ENCODE measurements around the gene PRDM15.

Gene PRDM15

GRCh38 chr21:41907496-41908258 lies 28.5 kb upstream of the PRDM15 start:
- no peaks in the 10 kb centered on the region for H3K27me3 ChIP-seq (ENCODE audit: control insufficient read depth in 1 of 2, insufficient read depth in 2 of 2, low read length in 2 of 2)
- H3K27ac ChIP-seq (ENCODE audit: low read depth, low read length): no peak overlapping the region
- H3K4me3 ChIP-seq (ENCODE audit: low read depth in 1 of 2, low read length in 2 of 2): no peak overlapping the region
- H3K4me1 ChIP-seq (ENCODE audit: control insufficient read depth in 1 of 2, insufficient read depth in 2 of 2, low read length in 2 of 2): no peaks in the 10 kb centered on the region
- H3K36me3 ChIP-seq (ENCODE audit: control insufficient read depth in 1 of 2, insufficient read depth in 2 of 2, low read length in 2 of 2): peaks cover 10 to 69% of the 10 kb centered on the region in 2 donors
- no peaks in the 10 kb centered on the region for H3K9me3 ChIP-seq (ENCODE audit: control insufficient read depth in 1 of 2, low read length in 2 of 2)
- H3K9ac ChIP-seq (ENCODE audit: low read depth in 1 of 2, low read length in 2 of 2): no peak overlapping the region

GRCh38 chr21:41906770-41907169 lies 27.6 kb upstream of the PRDM15 start:
- Histone ChIP-seq H3K9ac (ENCODE audit: low read depth in 1 of 2, low read length in 2 of 2) (no peak overlapping the region), H3K36me3 (ENCODE audit: control insufficient read depth in 1 of 2, insufficient read depth in 2 of 2, low read length in 2 of 2) (peaks cover 8 to 70% of the 10 kb centered on the region in 2 donors), H3K9me3 (ENCODE audit: control insufficient read depth in 1 of 2, low read length in 2 of 2) (no peaks in the 10 kb centered on the region), H3K27me3 (ENCODE audit: control insufficient read depth in 1 of 2, insufficient read depth in 2 of 2, low read length in 2 of 2) (no peaks in the 10 kb centered on the region), H3K4me3 (ENCODE audit: low read depth in 1 of 2, low read length in 2 of 2) (no peak overlapping the region), H3K4me1 (ENCODE audit: control insufficient read depth in 1 of 2, insufficient read depth in 2 of 2, low read length in 2 of 2) (no peaks in the 10 kb centered on the region), H3K27ac (ENCODE audit: low read depth, low read length) (no peak overlapping the region)

- H3K4me1 ChIP-seq (ENCODE audit: control insufficient read depth in 1 of 2, insufficient read depth in 2 of 2, low read length in 2 of 2): no peaks in the 10 kb centered on the region
- H3K36me3 ChIP-seq (ENCODE audit: control insufficient read depth in 1 of 2, insufficient read depth in 2 of 2, low read length in 2 of 2): peaks cover 15 to 61% of the 10 kb centered on the region in 2 donors
- no peak overlapping the region for H3K27ac ChIP-seq (ENCODE audit: low read depth, low read length)
Observed at GRCh38 chr21:41903559-41904351, 24.6 kb upstream of the PRDM15 start.

GRCh38 chr21:41902946-41903345 lies 23.8 kb upstream of the PRDM15 start:
- no peaks in the 10 kb centered on the region for H3K4me1 ChIP-seq (ENCODE audit: control insufficient read depth in 1 of 2, insufficient read depth in 2 of 2, low read length in 2 of 2)
- H3K9ac ChIP-seq (ENCODE audit: low read depth in 1 of 2, low read length in 2 of 2): no peak overlapping the region
- H3K4me3 ChIP-seq (ENCODE audit: low read depth in 1 of 2, low read length in 2 of 2): no peak overlapping the region
- H3K36me3 ChIP-seq (ENCODE audit: control insufficient read depth in 1 of 2, insufficient read depth in 2 of 2, low read length in 2 of 2): peaks cover 13 to 60% of the 10 kb centered on the region in 2 donors
- no peaks in the 10 kb centered on the region for H3K27me3 ChIP-seq (ENCODE audit: control insufficient read depth in 1 of 2, insufficient read depth in 2 of 2, low read length in 2 of 2)
- no peak overlapping the region for H3K27ac ChIP-seq (ENCODE audit: low read depth, low read length)
- no peaks in the 10 kb centered on the region for H3K9me3 ChIP-seq (ENCODE audit: control insufficient read depth in 1 of 2, low read length in 2 of 2)

More at GRCh38 chr21:41903559-41904351, 24.6 kb upstream of the PRDM15 start:
- Histone ChIP-seq H3K4me3 (ENCODE audit: low read depth in 1 of 2, low read length in 2 of 2) (no peak overlapping the region), H3K9ac (ENCODE audit: low read depth in 1 of 2, low read length in 2 of 2) (no peak overlapping the region), H3K27me3 (ENCODE audit: control insufficient read depth in 1 of 2, insufficient read depth in 2 of 2, low read length in 2 of 2) (no peaks in the 10 kb centered on the region), H3K9me3 (ENCODE audit: control insufficient read depth in 1 of 2, low read length in 2 of 2) (no peaks in the 10 kb centered on the region)

GRCh38 chr21:41901782-41902181 lies 22.6 kb upstream of the PRDM15 start:
- H3K36me3 ChIP-seq (ENCODE audit: control insufficient read depth in 1 of 2, insufficient read depth in 2 of 2, low read length in 2 of 2): peaks cover 12 to 49% of the 10 kb centered on the region in 2 donors
- no peak overlapping the region for H3K27ac ChIP-seq (ENCODE audit: low read depth, low read length)
- H3K9ac ChIP-seq (ENCODE audit: low read depth in 1 of 2, low read length in 2 of 2): no peak overlapping the region

GRCh38 chr21:41901099-41901498 lies 22.0 kb upstream of the PRDM15 start:
- Histone ChIP-seq H3K27ac (ENCODE audit: low read depth, low read length) (no peak overlapping the region), H3K4me1 (ENCODE audit: control insufficient read depth in 1 of 2, insufficient read depth in 2 of 2, low read length in 2 of 2) (no peaks in the 10 kb centered on the region), H3K9me3 (ENCODE audit: control insufficient read depth in 1 of 2, low read length in 2 of 2) (no peaks in the 10 kb centered on the region), H3K36me3 (ENCODE audit: control insufficient read depth in 1 of 2, insufficient read depth in 2 of 2, low read length in 2 of 2) (peaks cover 9 to 43% of the 10 kb centered on the region in 2 donors), H3K4me3 (ENCODE audit: low read depth in 1 of 2, low read length in 2 of 2) (no peak overlapping the region), H3K9ac (ENCODE audit: low read depth in 1 of 2, low read length in 2 of 2) (no peak overlapping the region), H3K27me3 (ENCODE audit: control insufficient read depth in 1 of 2, insufficient read depth in 2 of 2, low read length in 2 of 2) (no peaks in the 10 kb centered on the region)

More at GRCh38 chr21:41901782-41902181, 22.6 kb upstream of the PRDM15 start:
- H3K9me3 ChIP-seq (ENCODE audit: control insufficient read depth in 1 of 2, low read length in 2 of 2): no peaks in the 10 kb centered on the region
- H3K4me3 ChIP-seq (ENCODE audit: low read depth in 1 of 2, low read length in 2 of 2): no peak overlapping the region
- no peaks in the 10 kb centered on the region for H3K27me3 ChIP-seq (ENCODE audit: control insufficient read depth in 1 of 2, insufficient read depth in 2 of 2, low read length in 2 of 2)
- H3K4me1 ChIP-seq (ENCODE audit: control insufficient read depth in 1 of 2, insufficient read depth in 2 of 2, low read length in 2 of 2): no peaks in the 10 kb centered on the region

- H3K4me1 ChIP-seq (ENCODE audit: control insufficient read depth in 1 of 2, insufficient read depth in 2 of 2, low read length in 2 of 2): no peaks in the 10 kb centered on the region
- no peak overlapping the region for H3K9ac ChIP-seq (ENCODE audit: low read depth in 1 of 2, low read length in 2 of 2)
- no peaks in the 10 kb centered on the region for H3K27me3 ChIP-seq (ENCODE audit: control insufficient read depth in 1 of 2, insufficient read depth in 2 of 2, low read length in 2 of 2)
- H3K9me3 ChIP-seq (ENCODE audit: control insufficient read depth in 1 of 2, low read length in 2 of 2): no peaks in the 10 kb centered on the region
- H3K36me3 ChIP-seq (ENCODE audit: control insufficient read depth in 1 of 2, insufficient read depth in 2 of 2, low read length in 2 of 2): peaks cover 9 to 40% of the 10 kb centered on the region in 2 donors
- no peak overlapping the region for H3K27ac ChIP-seq (ENCODE audit: low read depth, low read length)
- no peak overlapping the region for H3K4me3 ChIP-seq (ENCODE audit: low read depth in 1 of 2, low read length in 2 of 2)
Observed at GRCh38 chr21:41900401-41900800, 21.3 kb upstream of the PRDM15 start.

GRCh38 chr21:41899426-41900202 lies 20.5 kb upstream of the PRDM15 start:
- Histone ChIP-seq H3K9me3 (ENCODE audit: control insufficient read depth in 1 of 2, low read length in 2 of 2) (no peaks in the 10 kb centered on the region), H3K27ac (ENCODE audit: low read depth, low read length) (no peak overlapping the region), H3K36me3 (ENCODE audit: control insufficient read depth in 1 of 2, insufficient read depth in 2 of 2, low read length in 2 of 2) (peaks cover 9 to 40% of the 10 kb centered on the region in 2 donors), H3K9ac (ENCODE audit: low read depth in 1 of 2, low read length in 2 of 2) (no peak overlapping the region), H3K4me1 (ENCODE audit: control insufficient read depth in 1 of 2, insufficient read depth in 2 of 2, low read length in 2 of 2) (no peaks in the 10 kb centered on the region), H3K4me3 (ENCODE audit: low read depth in 1 of 2, low read length in 2 of 2) (no peak overlapping the region), H3K27me3 (ENCODE audit: control insufficient read depth in 1 of 2, insufficient read depth in 2 of 2, low read length in 2 of 2) (no peaks in the 10 kb centered on the region)

- no peaks in the 10 kb centered on the region for H3K4me1 ChIP-seq (ENCODE audit: control insufficient read depth in 1 of 2, insufficient read depth in 2 of 2, low read length in 2 of 2)
- H3K36me3 ChIP-seq (ENCODE audit: control insufficient read depth in 1 of 2, insufficient read depth in 2 of 2, low read length in 2 of 2): peaks cover 9 to 38% of the 10 kb centered on the region in 2 donors
- H3K27ac ChIP-seq (ENCODE audit: low read depth, low read length): no peak overlapping the region
Observed at GRCh38 chr21:41898998-41899397, 19.9 kb upstream of the PRDM15 start.

More at GRCh38 chr21:41898998-41899397, 19.9 kb upstream of the PRDM15 start:
- Histone ChIP-seq H3K4me3 (ENCODE audit: low read depth in 1 of 2, low read length in 2 of 2) (no peak overlapping the region), H3K27me3 (ENCODE audit: control insufficient read depth in 1 of 2, insufficient read depth in 2 of 2, low read length in 2 of 2) (no peaks in the 10 kb centered on the region), H3K9ac (ENCODE audit: low read depth in 1 of 2, low read length in 2 of 2) (no peak overlapping the region), H3K9me3 (ENCODE audit: control insufficient read depth in 1 of 2, low read length in 2 of 2) (no peaks in the 10 kb centered on the region)
